Measurements from ENCODE around the gene SERP1. TPM values are rescaled to one million over a fixed set of nuclear protein-coding genes. Genes with fewer than 3 reads are reported as not detected.

SERP1 gene
- total and polyA plus RNA-seq, 4 donors = 77.3 to 115 (median 103) TPM

- Histone ChIP-seq H3K4me1 (ENCODE audit: control insufficient read depth, insufficient read depth, low read length) (no peaks in the 10 kb centered on the region), H3K27ac (ENCODE audit: low read depth, low read length) (no peak overlapping the region), H3K27me3 (ENCODE audit: control insufficient read depth, insufficient read depth, low read length) (no peaks in the 10 kb centered on the region), H3K36me3 (ENCODE audit: control insufficient read depth, insufficient read depth, low read length) (peaks cover 14% of the 10 kb centered on the region), H3K4me3 (ENCODE audit: low read depth, low read length) (no peak overlapping the region), H3K9me3 (ENCODE audit: control insufficient read depth, insufficient read depth, low read length) (no peaks in the 10 kb centered on the region)
- no peak for DNase-seq (ENCODE audit: low read depth in 4 of 6, low spot score in 6 of 6)
- no CpG with 5 or more reads among the region's 2 CpGs for WGBS (ENCODE audit: insufficient coverage)
Measured at GRCh38 chr3:150564243-150564642, 17.9 kb upstream of the SERP1 start.

- no peak overlapping the region for H3K4me3 ChIP-seq (ENCODE audit: low read depth, low read length)
- no peak for DNase-seq (ENCODE audit: low read depth in 4 of 6, low spot score in 6 of 6)
- H3K4me1 ChIP-seq (ENCODE audit: control insufficient read depth, insufficient read depth, low read length) = no peaks in the 10 kb centered on the region
- H3K36me3 ChIP-seq (ENCODE audit: control insufficient read depth, insufficient read depth, low read length) = peaks cover 24% of the 10 kb centered on the region
- no peak overlapping the region for H3K27ac ChIP-seq (ENCODE audit: low read depth, low read length)
- no peaks in the 10 kb centered on the region for H3K27me3 ChIP-seq (ENCODE audit: control insufficient read depth, insufficient read depth, low read length)
- WGBS (ENCODE audit: insufficient coverage) = no CpG with 5 or more reads among the region's 1 CpG
- no peaks in the 10 kb centered on the region for H3K9me3 ChIP-seq (ENCODE audit: control insufficient read depth, insufficient read depth, low read length)
Measured at GRCh38 chr3:150557725-150558124, 11.4 kb upstream of the SERP1 start.

GRCh38 chr3:150556792-150557191, 10.5 kb upstream of the SERP1 start:
- no peak for DNase-seq (ENCODE audit: low read depth in 4 of 6, low spot score in 6 of 6)
- Histone ChIP-seq H3K27ac (ENCODE audit: low read depth, low read length) (no peak overlapping the region), H3K4me1 (ENCODE audit: control insufficient read depth, insufficient read depth, low read length) (no peaks in the 10 kb centered on the region), H3K27me3 (ENCODE audit: control insufficient read depth, insufficient read depth, low read length) (no peaks in the 10 kb centered on the region), H3K4me3 (ENCODE audit: low read depth, low read length) (no peak overlapping the region), H3K36me3 (ENCODE audit: control insufficient read depth, insufficient read depth, low read length) (peaks cover 24% of the 10 kb centered on the region), H3K9me3 (ENCODE audit: control insufficient read depth, insufficient read depth, low read length) (no peaks in the 10 kb centered on the region)
- WGBS (ENCODE audit: insufficient coverage) = no CpG with 5 or more reads among the region's 2 CpGs

GRCh38 chr3:150555859-150556436, 9.7 kb upstream of the SERP1 start:
- 90% methylated on average over 1 of the region's 4 CpGs for WGBS (ENCODE audit: insufficient coverage)
- no peak for DNase-seq (ENCODE audit: low read depth in 4 of 6, low spot score in 6 of 6)
- no peaks in the 10 kb centered on the region for H3K4me1 ChIP-seq (ENCODE audit: control insufficient read depth, insufficient read depth, low read length)
- H3K27ac ChIP-seq (ENCODE audit: low read depth, low read length) = no peak overlapping the region
- peaks cover 22% of the 10 kb centered on the region for H3K36me3 ChIP-seq (ENCODE audit: control insufficient read depth, insufficient read depth, low read length)
- H3K4me3 ChIP-seq (ENCODE audit: low read depth, low read length) = no peak overlapping the region
- no peaks in the 10 kb centered on the region for H3K27me3 ChIP-seq (ENCODE audit: control insufficient read depth, insufficient read depth, low read length)
- no peaks in the 10 kb centered on the region for H3K9me3 ChIP-seq (ENCODE audit: control insufficient read depth, insufficient read depth, low read length)

GRCh38 chr3:150547045-150547741, 897 bp upstream of the SERP1 start:
- H3K27ac ChIP-seq (ENCODE audit: low read depth, low read length) = peak overlapping the region; percentile 96
- H3K4me3 ChIP-seq (ENCODE audit: low read depth, low read length) = peak overlapping the region; percentile 93
- no peaks in the 10 kb centered on the region for H3K36me3 ChIP-seq (ENCODE audit: control insufficient read depth, insufficient read depth, low read length)
- DNase-seq (ENCODE audit: low read depth in 4 of 6, low spot score in 6 of 6) = no peak
- H3K27me3 ChIP-seq (ENCODE audit: control insufficient read depth, insufficient read depth, low read length) = no peaks in the 10 kb centered on the region
- 15% methylated on average over 2 of the region's 7 CpGs for WGBS (ENCODE audit: insufficient coverage)
- H3K9me3 ChIP-seq (ENCODE audit: control insufficient read depth, insufficient read depth, low read length) = no peaks in the 10 kb centered on the region
- peaks cover 3% of the 10 kb centered on the region for H3K4me1 ChIP-seq (ENCODE audit: control insufficient read depth, insufficient read depth, low read length)

GRCh38 chr3:150545419-150546225, 674 bp downstream of the SERP1 start:
- peak in 3 of 6 donors; percentile 19 to 77 (median 46) for DNase-seq (ENCODE audit: low read depth in 4 of 6, low spot score in 6 of 6)
- no peaks in the 10 kb centered on the region for H3K27me3 ChIP-seq (ENCODE audit: control insufficient read depth, insufficient read depth, low read length)
- H3K4me3 ChIP-seq (ENCODE audit: low read depth, low read length) = peak overlapping the region; percentile 93
- WGBS (ENCODE audit: insufficient coverage) = under 1% methylated on average over 50 of the region's 54 CpGs
- peaks cover 3% of the 10 kb centered on the region for H3K4me1 ChIP-seq (ENCODE audit: control insufficient read depth, insufficient read depth, low read length)
- H3K36me3 ChIP-seq (ENCODE audit: control insufficient read depth, insufficient read depth, low read length) = no peaks in the 10 kb centered on the region
- H3K9me3 ChIP-seq (ENCODE audit: control insufficient read depth, insufficient read depth, low read length) = no peaks in the 10 kb centered on the region
- H3K27ac ChIP-seq (ENCODE audit: low read depth, low read length) = peak overlapping the region; percentile 96

- Histone ChIP-seq H3K27me3 (ENCODE audit: control insufficient read depth, insufficient read depth, low read length) (no peaks in the 10 kb centered on the region), H3K36me3 (ENCODE audit: control insufficient read depth, insufficient read depth, low read length) (no peaks in the 10 kb centered on the region), H3K4me1 (ENCODE audit: control insufficient read depth, insufficient read depth, low read length) (peaks cover 3% of the 10 kb centered on the region), H3K27ac (ENCODE audit: low read depth, low read length) (no peak overlapping the region), H3K4me3 (ENCODE audit: low read depth, low read length) (peak overlapping the region; percentile 93), H3K9me3 (ENCODE audit: control insufficient read depth, insufficient read depth, low read length) (no peaks in the 10 kb centered on the region)
- no CpG with 5 or more reads among the region's 1 CpG for WGBS (ENCODE audit: insufficient coverage)
- no peak for DNase-seq (ENCODE audit: low read depth in 4 of 6, low spot score in 6 of 6)
Measured at GRCh38 chr3:150544726-150545125, 1.6 kb downstream of the SERP1 start.

GRCh38 chr3:150544041-150544440, 2.3 kb downstream of the SERP1 start:
- H3K4me1 ChIP-seq (ENCODE audit: control insufficient read depth, insufficient read depth, low read length) = peaks cover 3% of the 10 kb centered on the region
- no peak overlapping the region for H3K27ac ChIP-seq (ENCODE audit: low read depth, low read length)
- H3K36me3 ChIP-seq (ENCODE audit: control insufficient read depth, insufficient read depth, low read length) = no peaks in the 10 kb centered on the region
- H3K9me3 ChIP-seq (ENCODE audit: control insufficient read depth, insufficient read depth, low read length) = no peaks in the 10 kb centered on the region
- no peak overlapping the region for H3K4me3 ChIP-seq (ENCODE audit: low read depth, low read length)
- DNase-seq (ENCODE audit: low read depth in 4 of 6, low spot score in 6 of 6) = no peak
- no peaks in the 10 kb centered on the region for H3K27me3 ChIP-seq (ENCODE audit: control insufficient read depth, insufficient read depth, low read length)

GRCh38 chr3:150543531-150543930, 2.8 kb downstream of the SERP1 start:
- DNase-seq (ENCODE audit: low read depth in 4 of 6, low spot score in 6 of 6) = no peak
- H3K9me3 ChIP-seq (ENCODE audit: control insufficient read depth, insufficient read depth, low read length) = no peaks in the 10 kb centered on the region
- H3K27me3 ChIP-seq (ENCODE audit: control insufficient read depth, insufficient read depth, low read length) = no peaks in the 10 kb centered on the region
- no peak overlapping the region for H3K27ac ChIP-seq (ENCODE audit: low read depth, low read length)
- no peak overlapping the region for H3K4me3 ChIP-seq (ENCODE audit: low read depth, low read length)
- WGBS (ENCODE audit: insufficient coverage) = no CpG with 5 or more reads among the region's 2 CpGs
- peaks cover 3% of the 10 kb centered on the region for H3K4me1 ChIP-seq (ENCODE audit: control insufficient read depth, insufficient read depth, low read length)
- no peaks in the 10 kb centered on the region for H3K36me3 ChIP-seq (ENCODE audit: control insufficient read depth, insufficient read depth, low read length)

Measured in spinal cord (tissue), 10 donors.